Measurements from ENCODE around the gene MEAF6. TPM values are rescaled to one million over a fixed set of nuclear protein-coding genes. Genes with fewer than 3 reads are reported as not detected.

The MEAF6 gene
- polyA plus RNA-seq, 1 of the 3 experiments (the other 2 are of a cell fraction) = 60.5 TPM

DNA sequence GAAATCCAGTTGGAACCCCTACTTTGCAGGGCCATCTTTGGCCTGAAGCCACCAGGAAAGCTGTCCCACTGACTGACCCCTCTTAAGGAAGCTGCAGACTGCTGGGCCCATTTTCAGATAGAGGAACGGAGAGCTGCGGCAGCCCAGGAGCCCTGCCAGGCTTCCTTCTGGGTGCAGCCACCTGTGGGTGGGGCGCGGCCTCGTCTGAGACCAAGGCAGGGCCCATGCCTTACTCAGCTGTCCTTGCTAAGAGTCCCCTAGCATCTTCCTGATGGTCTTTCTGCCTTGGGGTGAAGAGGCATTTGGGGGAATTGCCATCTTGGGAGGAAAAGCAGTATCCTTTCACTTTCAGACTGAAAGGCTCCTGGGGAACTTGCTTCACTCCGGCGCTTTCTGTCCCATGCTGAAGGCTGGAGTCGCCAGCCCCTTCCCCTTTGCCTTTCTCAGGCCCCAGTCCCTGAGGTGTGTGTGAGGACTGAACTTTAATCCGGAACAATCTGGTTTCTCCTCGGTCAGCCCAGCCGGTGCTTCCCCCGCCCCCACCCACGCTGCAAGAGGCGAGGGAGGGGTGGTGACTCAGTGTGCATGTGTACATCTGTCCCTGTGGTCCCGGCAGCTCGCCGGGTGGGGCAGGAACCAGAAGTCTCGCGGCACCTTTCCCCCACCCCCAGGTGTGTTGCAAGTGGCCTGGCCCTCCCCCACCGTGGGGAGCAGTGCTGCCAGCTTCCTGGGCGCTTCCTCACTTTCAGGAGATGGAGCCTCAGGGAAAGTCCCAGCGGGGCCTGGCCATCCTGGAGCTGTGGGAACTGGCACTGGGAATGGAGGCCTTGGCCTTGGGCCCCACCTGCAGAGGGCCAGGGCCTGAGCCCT, 35.1 kb downstream of the MEAF6 start:
- Histone ChIP-seq H3K4me3 (ENCODE audit: low read depth in 2 of 2, low read length in 1 of 2) (peak overlapping the region; percentile 17 to 51; a peak in 2 of 4 replicates), H3K9ac (peak overlapping the region; percentile 60), H3K36me3 (replicated peaks in 1 of 2; ENCODE audit: control insufficient read depth in 1 of 2, insufficient read depth in 2 of 2, low read length in 1 of 2) (peaks cover 12 to 55% of the 10 kb centered on the region in 2 experiments), H3K27me3 (ENCODE audit: insufficient read depth) (no peaks in the 10 kb centered on the region), H3K4me2 (peak overlapping the region; percentile 96), H3F3A (replicated peaks; ENCODE audit: insufficient read depth) (peaks cover 13% of the 10 kb centered on the region), H3K27ac (ENCODE audit: low read depth in 2 of 2, low read length in 1 of 2) (peak overlapping the region; percentile 22 to 56; a peak in 3 of 4 replicates), H3K9me2 (no peaks in the 10 kb centered on the region), H2AFZ (ENCODE audit: low read depth) (peak overlapping the region; percentile 20), H3K9me3 (no peaks in the 10 kb centered on the region), H3K4me1 (ENCODE audit: control insufficient read depth in 1 of 2, insufficient read depth in 2 of 2, low read depth in 1 of 2, low read length in 1 of 2) (peaks cover 44 to 50% of the 10 kb centered on the region in 2 experiments), H4K20me1 (ENCODE audit: insufficient read depth) (no peaks in the 10 kb centered on the region), H3K79me2 (ENCODE audit: insufficient read depth) (peaks cover 68% of the 10 kb centered on the region)
- peak; percentile 32 for DNase-seq
- ChIA-PET CTCF (interaction anchor here (1.2 to 18.1 kb wide), 4 partner anchors 7 to 30 kb away, joined by 3 to 170 read pairs (median 64); no protein-coding TSS in a partner anchor), POLR2A (no interaction called here)
- 30% methylated on average over 21 of the region's 22 CpGs for WGBS (ENCODE audit: low lambda C conversion rate)
- TF ChIP-seq GABPA (IDR thresholded peaks at IDR 0.05; ENCODE audit: low read depth) = no peak
- TF ChIP-seq, protein P1, sequence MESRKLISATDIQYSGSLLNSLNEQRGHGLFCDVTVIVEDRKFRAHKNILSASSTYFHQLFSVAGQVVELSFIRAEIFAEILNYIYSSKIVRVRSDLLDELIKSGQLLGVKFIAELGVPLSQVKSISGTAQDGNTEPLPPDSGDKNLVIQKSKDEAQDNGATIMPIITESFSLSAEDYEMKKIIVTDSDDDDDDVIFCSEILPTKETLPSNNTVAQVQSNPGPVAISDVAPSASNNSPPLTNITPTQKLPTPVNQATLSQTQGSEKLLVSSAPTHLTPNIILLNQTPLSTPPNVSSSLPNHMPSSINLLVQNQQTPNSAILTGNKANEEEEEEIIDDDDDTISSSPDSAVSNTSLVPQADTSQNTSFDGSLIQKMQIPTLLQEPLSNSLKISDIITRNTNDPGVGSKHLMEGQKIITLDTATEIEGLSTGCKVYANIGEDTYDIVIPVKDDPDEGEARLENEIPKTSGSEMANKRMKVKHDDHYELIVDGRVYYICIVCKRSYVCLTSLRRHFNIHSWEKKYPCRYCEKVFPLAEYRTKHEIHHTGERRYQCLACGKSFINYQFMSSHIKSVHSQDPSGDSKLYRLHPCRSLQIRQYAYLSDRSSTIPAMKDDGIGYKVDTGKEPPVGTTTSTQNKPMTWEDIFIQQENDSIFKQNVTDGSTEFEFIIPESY (IDR thresholded peaks at IDR 0.05; ENCODE audit: borderline replicate concordance, low read depth) = peak; percentile 87; the same call in 1 of the 2 replicates
- no peak for TF ChIP-seq EP300 (IDR thresholded peaks at IDR 0.05; ENCODE audit: borderline replicate concordance in 1 of 2, low read depth in 1 of 2, low read length in 1 of 2)
- no peak for TF ChIP-seq ELF1 (IDR thresholded peaks at IDR 0.05)
- TF ChIP-seq MXI1 (IDR thresholded peaks at IDR 0.05; ENCODE audit: low read depth, low read length) = no peak
- TF ChIP-seq YY1 (IDR thresholded peaks at IDR 0.05; ENCODE audit: low read depth) = no peak
- no peak for TF ChIP-seq NFIC (IDR thresholded peaks at IDR 0.05; ENCODE audit: borderline replicate concordance)
- TF ChIP-seq MEF2A (IDR thresholded peaks at IDR 0.05; ENCODE audit: borderline replicate concordance, low read depth) = no peak
- no peak for TF ChIP-seq CHD2 (IDR thresholded peaks at IDR 0.05; ENCODE audit: low read length, partially characterized antibody)
- TF ChIP-seq, protein P2, sequence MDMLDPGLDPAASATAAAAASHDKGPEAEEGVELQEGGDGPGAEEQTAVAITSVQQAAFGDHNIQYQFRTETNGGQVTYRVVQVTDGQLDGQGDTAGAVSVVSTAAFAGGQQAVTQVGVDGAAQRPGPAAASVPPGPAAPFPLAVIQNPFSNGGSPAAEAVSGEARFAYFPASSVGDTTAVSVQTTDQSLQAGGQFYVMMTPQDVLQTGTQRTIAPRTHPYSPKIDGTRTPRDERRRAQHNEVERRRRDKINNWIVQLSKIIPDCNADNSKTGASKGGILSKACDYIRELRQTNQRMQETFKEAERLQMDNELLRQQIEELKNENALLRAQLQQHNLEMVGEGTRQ (IDR thresholded peaks at IDR 0.05; ENCODE audit: borderline replicate concordance, low read depth, low read length) = no peak
- TF ChIP-seq, protein P3, sequence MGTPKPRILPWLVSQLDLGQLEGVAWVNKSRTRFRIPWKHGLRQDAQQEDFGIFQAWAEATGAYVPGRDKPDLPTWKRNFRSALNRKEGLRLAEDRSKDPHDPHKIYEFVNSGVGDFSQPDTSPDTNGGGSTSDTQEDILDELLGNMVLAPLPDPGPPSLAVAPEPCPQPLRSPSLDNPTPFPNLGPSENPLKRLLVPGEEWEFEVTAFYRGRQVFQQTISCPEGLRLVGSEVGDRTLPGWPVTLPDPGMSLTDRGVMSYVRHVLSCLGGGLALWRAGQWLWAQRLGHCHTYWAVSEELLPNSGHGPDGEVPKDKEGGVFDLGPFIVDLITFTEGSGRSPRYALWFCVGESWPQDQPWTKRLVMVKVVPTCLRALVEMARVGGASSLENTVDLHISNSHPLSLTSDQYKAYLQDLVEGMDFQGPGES (IDR thresholded peaks at IDR 0.05; ENCODE audit: low read depth, low read length) = no peak
- TF ChIP-seq RXRA (IDR thresholded peaks at IDR 0.05; ENCODE audit: borderline replicate concordance, low read depth) = no peak
- TF ChIP-seq FOSL2 (IDR thresholded peaks at IDR 0.05; ENCODE audit: borderline replicate concordance, low read depth) = peak; percentile 75
- peak; percentile 85 for TF ChIP-seq MAX (IDR thresholded peaks at IDR 0.05; ENCODE audit: low read depth)
- no peak for TF ChIP-seq RCOR1 (IDR thresholded peaks at IDR 0.05; ENCODE audit: low read length)
- TF ChIP-seq CTCF (IDR thresholded peaks at IDR 0.05) = no peak
- no peak for TF ChIP-seq FOXJ3 (CRISPR knock-in tag; IDR thresholded peaks at IDR 0.05)
- no peak for TF ChIP-seq RAD21 (IDR thresholded peaks at IDR 0.05; ENCODE audit: low read length)
- TF ChIP-seq SMC3 (IDR thresholded peaks at IDR 0.05; ENCODE audit: low read depth, low read length) = no peak
- 0 out of 2 replicates have a peak, but pooled peaks have one; percentile 23 for TF ChIP-seq POLR2AphosphoS5 (IDR thresholded peaks at IDR 0.05; ENCODE audit: low read depth, low read length)
- peak; percentile 49; the same call in 1 of the 2 replicates for TF ChIP-seq TAF1 (IDR thresholded peaks at IDR 0.05; ENCODE audit: borderline replicate concordance, low read depth, low read length)
- TF ChIP-seq, protein P4, sequence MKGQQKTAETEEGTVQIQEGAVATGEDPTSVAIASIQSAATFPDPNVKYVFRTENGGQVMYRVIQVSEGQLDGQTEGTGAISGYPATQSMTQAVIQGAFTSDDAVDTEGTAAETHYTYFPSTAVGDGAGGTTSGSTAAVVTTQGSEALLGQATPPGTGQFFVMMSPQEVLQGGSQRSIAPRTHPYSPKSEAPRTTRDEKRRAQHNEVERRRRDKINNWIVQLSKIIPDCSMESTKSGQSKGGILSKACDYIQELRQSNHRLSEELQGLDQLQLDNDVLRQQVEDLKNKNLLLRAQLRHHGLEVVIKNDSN (IDR thresholded peaks at IDR 0.05; ENCODE audit: borderline replicate concordance, low read depth) = no peak
- TF ChIP-seq JUND (IDR thresholded peaks at IDR 0.05) = peak; percentile 69; the same call in 1 of the 2 replicates
- peak; percentile 76 for TF ChIP-seq TCF12 (IDR thresholded peaks at IDR 0.05)
- TF ChIP-seq SIN3A (IDR thresholded peaks at IDR 0.05; ENCODE audit: borderline replicate concordance, low read depth, low read length) = 0 out of 2 replicates have a peak, but pooled peaks have one; percentile 28

Measured in SK-N-SH (cell line).